Stimulated activated naive CD8-positive, alpha-beta T cell treated with anti-CD3 and anti-CD28 coated beads, Interleukin-15, Interleukin-2, amounts not matched to agents 100 ng/mL and 50 ng/mL, for 24 hours (primary cell): ENCODE data around the gene TNFRSF25.

Experiments used
- H3K27ac Mint-ChIP-seq: one replicate; pipeline ENCODE4 v1.8.0; 2021; ENCODE audit warnings: mild to moderate bottlenecking, mixed read lengths
- H3K27me3 Mint-ChIP-seq: one replicate; pipeline ENCODE4 v1.8.0; 2021; ENCODE audit warnings: mixed read lengths
- H3K36me3 Mint-ChIP-seq: one replicate; pipeline ENCODE4 v1.8.0; 2021; ENCODE audit warnings: low read depth, mixed read lengths
- H3K4me1 Mint-ChIP-seq: one replicate; pipeline ENCODE4 v1.8.0; 2021; ENCODE audit warnings: low read depth, mixed read lengths
- H3K4me3 Mint-ChIP-seq: one replicate; pipeline ENCODE4 v1.8.0; 2021; ENCODE audit warnings: mild to moderate bottlenecking, mixed read lengths
- H3K9me3 Mint-ChIP-seq: one replicate; pipeline ENCODE4 v1.8.0; 2021; ENCODE audit warnings: mixed read lengths

Gene TNFRSF25

GRCh38 chr1:6419804-6420453, 46.0 kb downstream of the TNFRSF25 start, which contains the start of gene HES2:
Gene HES2, minus strand, starts transcription at chr1:6419919. Its CDS starts 99 bp downstream, at chr1:6419820.
- Mint-ChIP-seq H3K36me3 (no peaks in the 10 kb centered on the region), H3K9me3 (no peaks in the 10 kb centered on the region), H3K4me1 (peaks cover 19% of the 10 kb centered on the region), H3K27ac (no peak within 1 kb of the TSS), H3K27me3 (peaks cover 60% of the 10 kb centered on the region), H3K4me3 (no peak within 1 kb of the TSS)

GRCh38 chr1:6419397-6419803, 46.6 kb downstream of the TNFRSF25 start:
- Mint-ChIP-seq H3K27me3 (peaks cover 64% of the 10 kb centered on the region), H3K27ac (no peak overlapping the region), H3K36me3 (no peaks in the 10 kb centered on the region), H3K4me3 (no peak overlapping the region), H3K4me1 (peaks cover 22% of the 10 kb centered on the region), H3K9me3 (no peaks in the 10 kb centered on the region)

GRCh38 chr1:6418668-6419396, 47.1 kb downstream of the TNFRSF25 start:
- no peak overlapping the region for H3K27ac Mint-ChIP-seq
- H3K27me3 Mint-ChIP-seq: peaks cover 62% of the 10 kb centered on the region
- H3K4me3 Mint-ChIP-seq: no peak overlapping the region
- peaks cover 17% of the 10 kb centered on the region for H3K4me1 Mint-ChIP-seq
- no peaks in the 10 kb centered on the region for H3K36me3 Mint-ChIP-seq
- no peaks in the 10 kb centered on the region for H3K9me3 Mint-ChIP-seq

- Mint-ChIP-seq H3K27ac (no peak overlapping the region), H3K27me3 (peaks cover 62% of the 10 kb centered on the region), H3K36me3 (no peaks in the 10 kb centered on the region), H3K9me3 (no peaks in the 10 kb centered on the region), H3K4me3 (no peak overlapping the region), H3K4me1 (peaks cover 12% of the 10 kb centered on the region)
Observed at GRCh38 chr1:6417961-6418667, 47.9 kb downstream of the TNFRSF25 start.

GRCh38 chr1:6416906-6417305, 49.1 kb downstream of the TNFRSF25 start:
- H3K27ac Mint-ChIP-seq: no peak overlapping the region
- no peaks in the 10 kb centered on the region for H3K9me3 Mint-ChIP-seq
- peaks cover 61% of the 10 kb centered on the region for H3K27me3 Mint-ChIP-seq

GRCh38 chr1:6416295-6416656, 49.7 kb downstream of the TNFRSF25 start:
- Mint-ChIP-seq H3K4me3 (no peak overlapping the region), H3K4me1 (peaks cover 12% of the 10 kb centered on the region), H3K9me3 (no peaks in the 10 kb centered on the region), H3K27ac (no peak overlapping the region), H3K36me3 (no peaks in the 10 kb centered on the region), H3K27me3 (peaks cover 57% of the 10 kb centered on the region)

More at GRCh38 chr1:6416906-6417305, 49.1 kb downstream of the TNFRSF25 start:
- no peaks in the 10 kb centered on the region for H3K36me3 Mint-ChIP-seq
- no peak overlapping the region for H3K4me3 Mint-ChIP-seq
- H3K4me1 Mint-ChIP-seq: peaks cover 12% of the 10 kb centered on the region

- Mint-ChIP-seq H3K27ac (no peak overlapping the region), H3K4me3 (no peak overlapping the region), H3K4me1 (peaks cover 9% of the 10 kb centered on the region), H3K36me3 (no peaks in the 10 kb centered on the region), H3K9me3 (no peaks in the 10 kb centered on the region), H3K27me3 (peaks cover 53% of the 10 kb centered on the region)
Observed at GRCh38 chr1:6414881-6415626, 50.9 kb downstream of the TNFRSF25 start.

- no peaks in the 10 kb centered on the region for H3K9me3 Mint-ChIP-seq
- H3K4me1 Mint-ChIP-seq: peaks cover 9% of the 10 kb centered on the region
- H3K36me3 Mint-ChIP-seq: no peaks in the 10 kb centered on the region
- no peak overlapping the region for H3K4me3 Mint-ChIP-seq
- no peak overlapping the region for H3K27ac Mint-ChIP-seq
- H3K27me3 Mint-ChIP-seq: peaks cover 53% of the 10 kb centered on the region
Observed at GRCh38 chr1:6414443-6414844, 51.5 kb downstream of the TNFRSF25 start.

GRCh38 chr1:6412896-6413295, 53.1 kb downstream of the TNFRSF25 start:
- Mint-ChIP-seq H3K36me3 (no peaks in the 10 kb centered on the region), H3K4me3 (no peak overlapping the region), H3K4me1 (peaks cover 6% of the 10 kb centered on the region), H3K27me3 (peaks cover 49% of the 10 kb centered on the region), H3K9me3 (no peaks in the 10 kb centered on the region), H3K27ac (no peak overlapping the region)
